CD4-positive, alpha-beta memory T cell (primary cell): ENCODE data around the gene COL1A1. TPM values are rescaled to one million over a fixed set of nuclear protein-coding genes. Genes with fewer than 3 reads are reported as not detected.
A peak's percentile ranks its signal among the peaks of the same experiment; 100 is the strongest.

Source experiments
- CTCF ChIA-PET: fragments of 350-600 bp; sonication (Branson Sonifier 250); formaldehyde crosslinking; loops from one replicate; lab custom pipeline; 2021; ENCODE audit warnings: inconsistent platforms; ENCODE audit not compliant: partially characterized antibody; lab: Charles Lee
- POLR2A ChIA-PET: fragments of 350-600 bp; sonication (Branson Sonifier 250); formaldehyde crosslinking; loops from one replicate; lab custom pipeline; 2021; ENCODE audit not compliant: partially characterized antibody; lab: Charles Lee
- DNase-seq, 5 donors: peaks; one replicate each; pipeline versions ENCODE4 v3.0.0 to v3.0.0-alpha.2; 2020 to 2022; ENCODE audit warnings: mixed read lengths in 1 of 5
- H3K27ac ChIP-seq: one replicate; pipeline ENCODE4 v1.7.0; 2013; ENCODE audit warnings: low read depth, low read length
- H3K27me3 ChIP-seq: 2 replicates; pipeline ENCODE4 v1.7.0; 2013; ENCODE audit warnings: mild to moderate bottlenecking, low read length, moderate library complexity; ENCODE audit not compliant: insufficient read depth
- H3K36me3 ChIP-seq: 2 replicates; pipeline ENCODE4 v1.7.0; 2013; ENCODE audit warnings: mild to moderate bottlenecking, low read length, moderate library complexity; ENCODE audit not compliant: insufficient read depth
- H3K4me1 ChIP-seq: 2 replicates; pipeline ENCODE4 v1.7.0; 2013; ENCODE audit warnings: mild to moderate bottlenecking, low read length, moderate library complexity; ENCODE audit not compliant: insufficient read depth
- H3K4me3 ChIP-seq, 2 donors: one replicate each; pipeline ENCODE4 v1.7.0; 2013; ENCODE audit warnings: low read length in 2 of 2, mild to moderate bottlenecking in 1 of 2
- H3K9me3 ChIP-seq, 2 donors: one replicate each; pipeline ENCODE4 v1.7.0; 2013; ENCODE audit warnings: low read length in 2 of 2, control low read depth in 1 of 2; ENCODE audit not compliant: control insufficient read depth in 1 of 2
- H3K27ac Mint-ChIP-seq, 7 donors: one replicate each; pipeline ENCODE4 v1.8.0; 2020 to 2021; ENCODE audit warnings: mixed read lengths in 7 of 7, mild to moderate bottlenecking in 6 of 7, inconsistent platforms in 3 of 7, moderate library complexity in 3 of 7
- H3K27me3 Mint-ChIP-seq, 2 donors: one replicate each; pipeline ENCODE4 v1.8.0; 2020 to 2021; ENCODE audit warnings: mixed read lengths in 2 of 2
- H3K36me3 Mint-ChIP-seq, 2 donors: one replicate each; pipeline ENCODE4 v1.8.0; 2020 to 2021; ENCODE audit warnings: mixed read lengths in 2 of 2, inconsistent platforms in 1 of 2, mild to moderate bottlenecking in 1 of 2
- H3K4me1 Mint-ChIP-seq, 4 donors: one replicate each; pipeline ENCODE4 v1.8.0; 2020 to 2021; ENCODE audit warnings: mixed read lengths in 4 of 4, mild to moderate bottlenecking in 1 of 4
- H3K4me3 Mint-ChIP-seq, 8 donors: one replicate each; pipeline ENCODE4 v1.8.0; 2020 to 2021; ENCODE audit warnings: mixed read lengths in 8 of 8, mild to moderate bottlenecking in 7 of 8, moderate library complexity in 6 of 8, inconsistent platforms in 3 of 8
- H3K9me3 Mint-ChIP-seq, 8 donors: one replicate each; pipeline ENCODE4 v1.8.0; 2020 to 2021; ENCODE audit warnings: mixed read lengths in 8 of 8, mild to moderate bottlenecking in 5 of 8, inconsistent platforms in 3 of 8, moderate library complexity in 1 of 8
- intact Hi-C: fragments of 100-400 bp; cut with micrococcal nuclease; formaldehyde crosslinking; loops from one replicate; pipeline ENCODE4 v1.15.1; 2023
- polyA plus RNA-seq, 2 donors: library from polyadenylated mRNA; unstranded; fragments of 300-500 nt; fragmentation: Illumina TruSeq; gene quantifications; one replicate each; pipeline ENCODE4 v1.2.3, GENCODE V29; 2021
- total RNA-seq, 2 experiments: library from RNA; stranded (reverse); gene quantifications; one replicate each; pipeline ENCODE4 v1.2.3, GENCODE V29; 2021

Gene COL1A1
- total and polyA plus RNA-seq, 4 experiments from 2014 or later, result 1.0 to 1.6 TPM; not detected in 2

DNA sequence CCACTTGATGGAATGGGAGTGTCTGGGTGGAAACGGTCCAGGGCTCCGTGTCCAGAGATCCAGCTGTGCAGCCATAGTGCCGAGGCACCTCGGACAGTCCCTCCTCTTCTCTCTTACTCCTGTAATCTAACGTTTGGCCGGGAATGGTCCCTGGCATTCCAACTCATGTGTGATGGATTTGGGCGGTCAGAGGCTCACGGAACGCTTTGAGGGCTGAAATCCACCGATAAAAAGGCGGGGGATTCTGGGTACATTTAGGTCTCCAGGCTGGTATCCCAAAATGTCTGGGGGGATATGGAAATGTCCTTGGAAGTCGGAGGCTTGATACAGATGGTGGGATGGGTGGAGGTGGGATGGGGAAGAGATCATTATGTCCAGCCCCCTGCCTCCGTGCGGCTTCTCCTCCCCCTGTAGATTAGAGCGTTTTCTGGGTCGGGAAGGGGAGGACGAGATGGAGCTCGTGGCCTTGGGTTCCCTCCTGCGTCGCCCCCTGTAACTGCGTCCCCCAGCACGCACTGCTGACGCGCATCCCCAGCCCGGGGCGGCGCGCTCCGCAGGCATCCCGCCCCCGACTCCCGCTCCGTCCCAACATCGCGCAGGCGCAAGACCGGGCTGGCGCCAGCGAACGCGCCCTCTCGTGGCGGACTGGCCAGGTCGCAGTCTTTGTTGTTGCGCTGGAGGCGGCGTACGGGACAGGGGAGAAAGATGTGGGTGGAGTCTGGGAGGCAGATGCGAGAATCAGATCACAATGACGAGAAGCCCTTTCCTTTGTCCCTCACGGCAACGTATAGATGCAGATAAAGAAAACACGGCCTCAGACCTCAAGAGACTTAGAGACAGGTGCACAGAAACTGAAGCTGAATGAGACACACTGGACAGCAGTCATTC is 40.2 kb downstream of the COL1A1 start:
- ChIA-PET POLR2A (interaction anchor here (0.5 to 2.8 kb wide), 9 partner anchors 12 to 315 kb away, joined by 3 to 102 read pairs (median 6); partner anchors contain the start of genes PPP1R9B and SAMD14), CTCF (interaction anchor here (0.6 to 2.8 kb wide), 22 partner anchors 8 to 835 kb away, joined by 3 to 118 read pairs (median 8); partner anchors contain the start of genes PPP1R9B and SAMD14)
- peak; percentile 92 to 95 (median 93) for DNase-seq
- H3K4me1 ChIP-seq, result peaks cover 34% of the 10 kb centered on the region
- H3K27me3 Mint-ChIP-seq, result no peaks in the 10 kb centered on the region
- H3K4me3 Mint-ChIP-seq, result peak overlapping the region; percentile 59 to 86 (median 74)
- peak overlapping the region; percentile 46 for H3K27ac ChIP-seq
- no peaks in the 10 kb centered on the region for H3K9me3 ChIP-seq
- no peaks in the 10 kb centered on the region for H3K36me3 ChIP-seq
- no peaks in the 10 kb centered on the region for H3K27me3 ChIP-seq
- H3K36me3 Mint-ChIP-seq, result no peaks in the 10 kb centered on the region
- H3K4me1 Mint-ChIP-seq, result peaks cover 23 to 53% (median 30%) of the 10 kb centered on the region in 4 donors
- intact Hi-C loops, result loop anchor here (1.0 to 2.0 kb wide), 3 partner anchors 10 to 66 kb away; partner anchors contain the start of gene PDK2
- H3K27ac Mint-ChIP-seq, result peak overlapping the region; percentile 45 to 99 (median 93)
- H3K4me3 ChIP-seq, result peak overlapping the region; percentile 76 to 78
- H3K9me3 Mint-ChIP-seq, result no peaks in the 10 kb centered on the region

- H3K27me3 Mint-ChIP-seq, result no peaks in the 10 kb centered on the region
- DNase-seq, result peak in 1 of 5 donors; percentile 34
- no peak overlapping the region for H3K4me3 ChIP-seq
- intact Hi-C loops, result no loop called here
- peaks cover 25 to 54% (median 40%) of the 10 kb centered on the region in 4 donors for H3K4me1 Mint-ChIP-seq
- peak overlapping the region in 5 of 7 donors; percentile 9 to 80 (median 74) for H3K27ac Mint-ChIP-seq
- H3K4me1 ChIP-seq, result peaks cover 48% of the 10 kb centered on the region
- H3K36me3 Mint-ChIP-seq, result no peaks in the 10 kb centered on the region
- no peaks in the 10 kb centered on the region for H3K9me3 ChIP-seq
- no peaks in the 10 kb centered on the region for H3K36me3 ChIP-seq
- H3K9me3 Mint-ChIP-seq, result no peaks in the 10 kb centered on the region
- CTCF ChIA-PET, result interaction anchor here (0.7 to 1.5 kb wide), 8 partner anchors 8 to 41 kb away, joined by 3 to 8 read pairs (median 4); no protein-coding TSS in a partner anchor
- POLR2A ChIA-PET, result interaction anchor here (0.8 to 2.2 kb wide), 6 partner anchors 9 to 22 kb away, joined by 3 to 13 read pairs (median 5); no protein-coding TSS in a partner anchor
- peak overlapping the region in 3 of 8 donors; percentile 12 to 40 (median 28) for H3K4me3 Mint-ChIP-seq
- H3K27me3 ChIP-seq, result no peaks in the 10 kb centered on the region
- no peak overlapping the region for H3K27ac ChIP-seq
Measured at GRCh38 chr17:50157891-50158290, 43.5 kb downstream of the COL1A1 start.

DNA sequence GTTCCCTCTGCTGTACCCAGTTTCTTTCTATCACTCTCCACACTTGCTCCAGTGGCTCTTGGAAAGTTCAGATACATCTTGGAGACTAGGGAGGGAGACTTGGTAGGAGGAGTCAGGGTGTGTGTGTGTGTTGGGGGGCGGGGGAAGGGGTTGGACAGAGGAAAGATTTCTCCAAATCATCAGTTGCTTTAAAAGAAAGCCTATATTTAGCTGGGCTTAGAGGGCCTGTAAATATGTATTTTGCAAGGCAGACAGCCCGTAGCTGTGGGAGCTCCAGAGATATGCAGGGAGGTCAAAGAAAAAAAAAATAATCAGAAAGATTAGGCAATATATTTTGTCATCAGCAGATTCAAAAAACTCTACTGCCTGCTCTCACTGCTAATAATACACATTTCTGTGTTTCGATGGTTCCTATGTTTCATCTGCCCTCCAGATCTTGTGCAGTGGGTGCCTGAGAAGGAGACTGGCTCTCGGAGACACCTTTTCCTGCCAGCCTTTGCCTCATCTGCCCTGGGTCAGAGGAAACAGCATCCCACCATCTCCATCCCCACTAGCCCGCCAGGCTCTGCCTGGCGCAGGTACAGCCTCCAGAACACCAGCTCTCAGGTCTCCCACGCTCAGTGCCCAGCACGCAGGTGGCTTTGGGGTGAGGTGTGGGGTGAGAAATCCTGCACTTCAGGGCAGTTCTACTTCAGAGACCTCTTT is 46.2 kb downstream of the COL1A1 start:
- H3K4me1 Mint-ChIP-seq, result peaks cover 16 to 49% (median 31%) of the 10 kb centered on the region in 4 donors
- POLR2A ChIA-PET, result interaction anchor here (0.6 to 2.3 kb wide), 2 partner anchors 10 to 16 kb away, joined by 3 to 9 read pairs; no protein-coding TSS in a partner anchor
- no peaks in the 10 kb centered on the region for H3K27me3 ChIP-seq
- H3K27ac Mint-ChIP-seq, result peak overlapping the region in 1 of 7 donors; percentile 52
- no peaks in the 10 kb centered on the region for H3K9me3 ChIP-seq
- peaks cover 0 to 10% of the 10 kb centered on the region in 2 donors for H3K36me3 Mint-ChIP-seq
- peaks cover 43% of the 10 kb centered on the region for H3K4me1 ChIP-seq
- no peaks in the 10 kb centered on the region for H3K27me3 Mint-ChIP-seq
- no peak overlapping the region for H3K4me3 ChIP-seq
- no peak for DNase-seq
- CTCF ChIA-PET, result interaction anchor here (1.0 to 1.7 kb wide), 5 partner anchors 9 to 61 kb away, joined by 3 to 7 read pairs (median 5); no protein-coding TSS in a partner anchor
- H3K9me3 Mint-ChIP-seq, result no peaks in the 10 kb centered on the region
- no peaks in the 10 kb centered on the region for H3K36me3 ChIP-seq
- H3K4me3 Mint-ChIP-seq, result no peak overlapping the region
- H3K27ac ChIP-seq, result no peak overlapping the region
- intact Hi-C loops, result no loop called here

GRCh38 chr17:50154604-50155003 is 46.8 kb downstream of the COL1A1 start:
- peak overlapping the region; percentile 47 to 82 (median 59) for H3K27ac Mint-ChIP-seq
- ChIA-PET POLR2A (interaction anchor here (0.6 to 2.3 kb wide), 3 partner anchors 9 to 15 kb away, joined by 3 to 9 read pairs (median 3); no protein-coding TSS in a partner anchor), CTCF (interaction anchor here (1.0 to 1.7 kb wide), 4 partner anchors 11 to 60 kb away, joined by 3 to 7 read pairs (median 4); no protein-coding TSS in a partner anchor)
- no peak overlapping the region for H3K4me3 ChIP-seq
- H3K4me1 ChIP-seq, result peaks cover 43% of the 10 kb centered on the region
- H3K4me1 Mint-ChIP-seq, result peaks cover 16 to 46% (median 31%) of the 10 kb centered on the region in 4 donors
- no peak overlapping the region for H3K27ac ChIP-seq
- intact Hi-C loops, result no loop called here
- H3K27me3 Mint-ChIP-seq, result no peaks in the 10 kb centered on the region
- no peaks in the 10 kb centered on the region for H3K27me3 ChIP-seq
- peaks cover 0 to 10% of the 10 kb centered on the region in 2 donors for H3K36me3 Mint-ChIP-seq
- no peak for DNase-seq
- no peaks in the 10 kb centered on the region for H3K9me3 ChIP-seq
- H3K9me3 Mint-ChIP-seq, result no peaks in the 10 kb centered on the region
- H3K4me3 Mint-ChIP-seq, result no peak overlapping the region
- H3K36me3 ChIP-seq, result no peaks in the 10 kb centered on the region

DNA sequence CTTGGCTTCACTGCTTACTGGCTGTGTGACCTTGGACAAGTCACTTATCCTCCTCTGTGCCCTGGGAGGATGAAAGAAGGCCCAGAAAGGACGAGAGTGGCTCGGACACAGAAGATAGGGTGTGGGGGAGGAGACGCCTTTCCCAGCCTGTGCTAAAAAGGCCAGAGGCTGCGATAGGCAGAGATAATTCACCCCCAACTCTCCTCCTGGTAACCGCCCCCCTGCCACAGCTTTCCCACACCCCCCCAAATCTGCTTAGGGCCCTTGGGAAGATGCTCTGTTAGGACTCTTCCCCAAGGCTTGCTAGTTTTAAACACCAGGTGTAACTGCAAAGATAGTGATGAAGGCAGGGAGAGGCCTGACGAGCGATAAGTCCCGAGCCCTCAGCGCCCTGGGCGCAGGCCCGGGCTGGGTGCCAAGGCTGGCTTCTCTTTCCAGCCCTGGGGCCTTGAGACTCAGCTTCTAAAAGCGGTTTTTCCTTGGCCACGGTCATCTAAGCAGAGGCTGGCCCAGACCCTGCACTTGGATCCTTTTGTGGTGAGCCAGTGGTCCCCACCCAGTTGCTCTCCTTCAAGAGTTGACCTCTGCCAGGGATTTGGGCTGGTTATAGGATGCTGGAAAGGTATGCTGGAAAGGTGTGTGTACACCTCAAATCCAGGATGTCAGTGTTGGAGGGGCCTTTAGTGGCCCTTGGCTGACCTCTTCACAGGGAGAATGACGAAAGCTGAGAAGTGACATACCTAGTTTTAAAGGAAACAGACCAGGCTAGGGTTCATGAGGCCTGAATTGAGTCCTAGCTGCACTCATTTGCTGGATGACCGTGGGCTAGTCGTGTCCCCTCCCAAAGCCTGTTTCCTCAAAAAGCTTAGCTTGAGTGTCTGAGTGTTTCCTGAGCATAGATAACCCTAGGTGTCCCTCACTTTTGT is 47.5 kb downstream of the COL1A1 start:
- ChIA-PET CTCF (interaction anchor here (1.1 to 6.4 kb wide), 6 partner anchors 7 to 60 kb away, joined by 3 to 72 read pairs (median 6); no protein-coding TSS in a partner anchor), POLR2A (interaction anchor here (0.6 to 2.3 kb wide), 2 partner anchors 14 to 16 kb away, joined by 3 to 9 read pairs; no protein-coding TSS in a partner anchor)
- no peaks in the 10 kb centered on the region for H3K36me3 ChIP-seq
- DNase-seq, result peak in 1 of 5 donors; percentile 35
- no peak overlapping the region for H3K27ac ChIP-seq
- Mint-ChIP-seq H3K27me3 (no peaks in the 10 kb centered on the region), H3K4me1 (peaks cover 16 to 46% (median 31%) of the 10 kb centered on the region in 4 donors), H3K36me3 (peaks cover 0 to 10% of the 10 kb centered on the region in 2 donors), H3K4me3 (peak overlapping the region in 1 of 8 donors; percentile 23), H3K27ac (peak overlapping the region; percentile 47 to 98 (median 59)), H3K9me3 (no peaks in the 10 kb centered on the region)
- no peaks in the 10 kb centered on the region for H3K27me3 ChIP-seq
- intact Hi-C loops, result no loop called here
- H3K4me3 ChIP-seq, result no peak overlapping the region
- no peaks in the 10 kb centered on the region for H3K9me3 ChIP-seq
- H3K4me1 ChIP-seq, result peaks cover 43% of the 10 kb centered on the region

DNA sequence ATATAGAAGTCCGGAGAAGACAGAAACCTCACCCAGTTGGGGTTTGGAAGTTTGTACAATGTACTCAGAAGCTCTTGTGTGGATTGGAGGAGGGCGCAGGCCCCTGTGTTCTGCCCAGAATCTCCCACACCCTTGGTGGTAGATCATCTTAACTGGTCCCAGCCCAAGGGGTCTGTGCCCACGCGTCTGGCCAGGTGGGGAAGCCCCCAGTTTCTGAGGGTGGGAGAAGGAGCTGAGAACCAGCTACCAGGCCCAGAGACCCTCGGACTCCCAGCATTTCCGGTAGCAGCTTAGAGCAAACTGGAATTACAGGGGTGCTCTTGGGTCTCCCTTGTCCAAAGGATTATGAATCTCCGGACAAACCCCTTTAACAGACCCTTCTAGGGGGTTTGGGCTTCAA is 48.7 kb downstream of the COL1A1 start:
- no peaks in the 10 kb centered on the region for H3K27me3 Mint-ChIP-seq
- Histone ChIP-seq H3K9me3 (no peaks in the 10 kb centered on the region), H3K36me3 (no peaks in the 10 kb centered on the region), H3K4me3 (no peak overlapping the region), H3K27ac (peak overlapping the region; percentile 79), H3K4me1 (peaks cover 41% of the 10 kb centered on the region), H3K27me3 (no peaks in the 10 kb centered on the region)
- intact Hi-C loops, result no loop called here
- POLR2A ChIA-PET, result interaction anchor here (0.9 to 9.0 kb wide), 11 partner anchors 9 to 193 kb away, joined by 3 to 102 read pairs (median 6); partner anchors contain the start of genes PDK2, SAMD14 and XYLT2
- H3K36me3 Mint-ChIP-seq, result peaks cover 0 to 16% of the 10 kb centered on the region in 2 donors
- H3K4me1 Mint-ChIP-seq, result peaks cover 10 to 45% (median 25%) of the 10 kb centered on the region in 4 donors
- CTCF ChIA-PET, result interaction anchor here (0.9 to 6.4 kb wide), 11 partner anchors 9 to 61 kb away, joined by 3 to 72 read pairs (median 6); partner anchors contain the start of genes PDK2 and SAMD14
- H3K27ac Mint-ChIP-seq, result peak overlapping the region in 5 of 7 donors; percentile 53 to 98 (median 90)
- DNase-seq, result peak in 1 of 5 donors; percentile 34
- peak overlapping the region in 2 of 8 donors; percentile 85 to 94 for H3K4me3 Mint-ChIP-seq
- no peaks in the 10 kb centered on the region for H3K9me3 Mint-ChIP-seq
